ENCODE results near the gene VANGL1. TPM values are rescaled to one million over a fixed set of nuclear protein-coding genes. Genes with fewer than 3 reads are reported as not detected.

Gene VANGL1
- total and polyA plus RNA-seq, 2 of the 8 experiments (the other 6 are each of a cell fraction or from before 2014, with no cell fraction given) = 9.4 to 13.4 TPM

DNA sequence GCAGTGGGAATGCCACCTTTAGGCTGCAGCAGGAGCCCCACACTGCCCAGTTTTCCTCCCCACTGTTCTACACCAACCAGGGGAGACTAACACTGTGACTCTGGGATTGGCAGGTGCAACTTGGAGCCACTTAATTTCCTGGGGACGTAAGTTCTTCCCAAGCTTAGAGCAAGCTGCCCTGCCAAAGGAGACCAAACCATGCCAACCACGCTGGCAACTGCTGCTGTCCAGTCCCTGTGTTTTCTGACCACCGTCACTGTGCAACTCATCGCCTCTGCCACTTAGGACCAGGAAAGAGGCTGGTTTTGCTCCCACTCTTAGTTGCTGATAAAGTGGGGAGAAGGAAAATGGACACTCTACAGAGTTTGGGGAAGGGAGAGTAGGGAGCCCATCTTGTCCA is 50.5 kb downstream of the VANGL1 start (continued):
- TF ChIP-seq RXRA (IDR thresholded peaks at IDR 0.05; ENCODE audit: insufficient read depth, low read depth, low read length) = no peak

Data from H1 (cell line).